ENCODE data around the gene SNAPC2. TPM values are rescaled to one million over a fixed set of nuclear protein-coding genes. Genes with fewer than 3 reads are reported as not detected.

Gene SNAPC2
- total and polyA plus RNA-seq, 2 of the 13 experiments (the other 11 are each of a cell fraction or from before 2014, with no cell fraction given), result 10.2 to 12.7 TPM

DNA sequence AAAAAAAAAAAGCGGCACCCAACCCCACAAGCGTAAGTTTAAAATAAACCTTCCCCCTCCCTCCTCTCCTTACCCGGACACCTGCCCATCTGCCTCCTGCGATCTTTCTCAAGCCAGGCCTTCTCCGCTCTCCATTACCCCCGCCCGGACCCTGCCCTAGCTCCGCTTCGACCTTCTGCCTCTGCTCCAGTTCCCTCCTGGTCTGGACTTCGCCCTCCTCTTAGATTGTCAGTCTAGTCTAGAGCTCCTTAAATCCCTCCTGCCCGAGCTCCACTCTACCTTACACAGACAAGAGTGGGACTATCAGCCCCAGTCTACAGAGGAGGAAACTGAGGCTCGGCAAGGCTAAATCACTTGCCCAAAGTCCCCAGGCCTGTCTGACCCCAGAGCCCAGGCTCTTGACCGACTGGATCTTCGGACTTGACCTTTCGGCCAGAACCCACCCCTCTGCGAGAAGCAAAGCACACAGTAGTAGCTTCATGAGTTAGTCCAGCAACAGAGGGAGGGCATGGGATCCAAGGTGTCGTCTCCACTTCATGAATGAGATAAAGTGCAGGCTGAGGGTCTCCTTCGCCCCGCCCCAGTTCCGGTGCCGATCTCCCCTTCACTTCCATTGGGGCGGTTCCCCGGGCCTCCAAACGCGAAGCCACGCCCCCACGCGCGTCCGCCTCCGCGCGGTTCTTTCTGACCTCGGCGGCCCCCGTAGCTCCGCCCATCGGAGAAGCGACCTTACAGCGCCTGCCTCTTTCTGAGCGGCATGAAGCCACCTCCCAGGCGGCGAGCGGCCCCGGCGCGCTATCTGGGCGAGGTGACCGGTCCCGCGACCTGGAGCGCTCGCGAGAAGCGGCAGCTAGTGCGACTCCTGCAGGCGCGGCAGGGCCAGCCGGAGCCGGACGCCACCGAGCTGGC lies at the start of gene SNAPC2 (continued):
- 0 out of 2 replicates have a peak, but pooled peaks have one; percentile 28 for TF ChIP-seq NR2F2 (IDR thresholded peaks at IDR 0.05; ENCODE audit: borderline replicate concordance, low read depth)
- no peak for TF ChIP-seq TOE1 (CRISPR knock-in tag; IDR thresholded peaks at IDR 0.05)
- TF ChIP-seq ZNF552 (CRISPR knock-in tag; IDR thresholded peaks at IDR 0.05; ENCODE audit: borderline replicate concordance), result peak; percentile 47; the same call in 1 of the 2 replicates
- TF ChIP-seq HNRNPUL1 (IDR thresholded peaks at IDR 0.05; ENCODE audit: low read depth, low read length), result no peak
- TF ChIP-seq, protein P1, sequence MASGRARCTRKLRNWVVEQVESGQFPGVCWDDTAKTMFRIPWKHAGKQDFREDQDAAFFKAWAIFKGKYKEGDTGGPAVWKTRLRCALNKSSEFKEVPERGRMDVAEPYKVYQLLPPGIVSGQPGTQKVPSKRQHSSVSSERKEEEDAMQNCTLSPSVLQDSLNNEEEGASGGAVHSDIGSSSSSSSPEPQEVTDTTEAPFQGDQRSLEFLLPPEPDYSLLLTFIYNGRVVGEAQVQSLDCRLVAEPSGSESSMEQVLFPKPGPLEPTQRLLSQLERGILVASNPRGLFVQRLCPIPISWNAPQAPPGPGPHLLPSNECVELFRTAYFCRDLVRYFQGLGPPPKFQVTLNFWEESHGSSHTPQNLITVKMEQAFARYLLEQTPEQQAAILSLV (CRISPR knock-in tag; IDR thresholded peaks at IDR 0.05; ENCODE audit: borderline replicate concordance), result peak; percentile 78; the same call in 1 of the 2 replicates
- peak; percentile 84 for TF ChIP-seq SALL1 (CRISPR knock-in tag; IDR thresholded peaks at IDR 0.05)
- peak; percentile 87 for TF ChIP-seq POLR2AphosphoS5 (IDR thresholded peaks at IDR 0.05; ENCODE audit: low read depth, low read length)
- peak; percentile 77; the same call in 1 of the 2 replicates for TF ChIP-seq ZNF430 (CRISPR knock-in tag; IDR thresholded peaks at IDR 0.05)
- 0 out of 2 replicates have a peak, but pooled peaks have one; percentile 59 for TF ChIP-seq ZNF350 (CRISPR knock-in tag; IDR thresholded peaks at IDR 0.05; ENCODE audit: borderline replicate concordance, low read depth)
- TF ChIP-seq ZNF33A (CRISPR knock-in tag; IDR thresholded peaks at IDR 0.05; ENCODE audit: borderline replicate concordance), result 0 out of 2 replicates have a peak, but pooled peaks have one; percentile 66
- peak; percentile 64; the same call in 1 of the 2 replicates for TF ChIP-seq EEA1 (CRISPR knock-in tag; IDR thresholded peaks at IDR 0.05; ENCODE audit: borderline replicate concordance)
- peak; percentile 66; the same call in 1 of the 2 replicates for TF ChIP-seq ZNF556 (CRISPR knock-in tag; IDR thresholded peaks at IDR 0.05; ENCODE audit: borderline replicate concordance)
- TF ChIP-seq, protein P2, sequence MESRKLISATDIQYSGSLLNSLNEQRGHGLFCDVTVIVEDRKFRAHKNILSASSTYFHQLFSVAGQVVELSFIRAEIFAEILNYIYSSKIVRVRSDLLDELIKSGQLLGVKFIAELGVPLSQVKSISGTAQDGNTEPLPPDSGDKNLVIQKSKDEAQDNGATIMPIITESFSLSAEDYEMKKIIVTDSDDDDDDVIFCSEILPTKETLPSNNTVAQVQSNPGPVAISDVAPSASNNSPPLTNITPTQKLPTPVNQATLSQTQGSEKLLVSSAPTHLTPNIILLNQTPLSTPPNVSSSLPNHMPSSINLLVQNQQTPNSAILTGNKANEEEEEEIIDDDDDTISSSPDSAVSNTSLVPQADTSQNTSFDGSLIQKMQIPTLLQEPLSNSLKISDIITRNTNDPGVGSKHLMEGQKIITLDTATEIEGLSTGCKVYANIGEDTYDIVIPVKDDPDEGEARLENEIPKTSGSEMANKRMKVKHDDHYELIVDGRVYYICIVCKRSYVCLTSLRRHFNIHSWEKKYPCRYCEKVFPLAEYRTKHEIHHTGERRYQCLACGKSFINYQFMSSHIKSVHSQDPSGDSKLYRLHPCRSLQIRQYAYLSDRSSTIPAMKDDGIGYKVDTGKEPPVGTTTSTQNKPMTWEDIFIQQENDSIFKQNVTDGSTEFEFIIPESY (CRISPR knock-in tag; IDR thresholded peaks at IDR 0.05), result peak; percentile 27; the same call in 1 of the 2 replicates
- TF ChIP-seq ZMYM2 (CRISPR knock-in tag; IDR thresholded peaks at IDR 0.05), result 0 out of 2 replicates have a peak, but pooled peaks have one; percentile 50
- 0 out of 2 replicates have a peak, but pooled peaks have one; percentile 70 for TF ChIP-seq ZNF761 (CRISPR knock-in tag; conservative IDR thresholded peaks at IDR 0.05)
- TF ChIP-seq ERF (CRISPR knock-in tag; IDR thresholded peaks at IDR 0.05), result peak; percentile 44; the same call in 1 of the 2 replicates
- TF ChIP-seq ZNF543 (CRISPR knock-in tag; IDR thresholded peaks at IDR 0.05), result 0 out of 2 replicates have a peak, but pooled peaks have one; percentile 43
- TF ChIP-seq DMAP1 (CRISPR knock-in tag; IDR thresholded peaks at IDR 0.05), result peak; percentile 58; the same call in 1 of the 2 replicates
- TF ChIP-seq, protein P3, sequence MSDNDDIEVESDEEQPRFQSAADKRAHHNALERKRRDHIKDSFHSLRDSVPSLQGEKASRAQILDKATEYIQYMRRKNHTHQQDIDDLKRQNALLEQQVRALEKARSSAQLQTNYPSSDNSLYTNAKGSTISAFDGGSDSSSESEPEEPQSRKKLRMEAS (IDR thresholded peaks at IDR 0.05), result peak; percentile 19; the same call in 1 of the 2 replicates
- TF ChIP-seq SAP130 (CRISPR knock-in tag; IDR thresholded peaks at IDR 0.05; ENCODE audit: low read depth), result peak; percentile 91
- TF ChIP-seq ZNF34 (CRISPR knock-in tag; IDR thresholded peaks at IDR 0.05; ENCODE audit: borderline replicate concordance), result 0 out of 2 replicates have a peak, but pooled peaks have one; percentile 68
- no peak for TF ChIP-seq HDAC6 (IDR thresholded peaks at IDR 0.05; ENCODE audit: low read depth, low read length)
- no peak for TF ChIP-seq TBX3 (IDR thresholded peaks at IDR 0.05; ENCODE audit: borderline replicate concordance)
- TF ChIP-seq ZNF678 (CRISPR knock-in tag; IDR thresholded peaks at IDR 0.05), result 0 out of 2 replicates have a peak, but pooled peaks have one; percentile 43
